Parathyroid adenoma (tissue), 2 donors: ENCODE results near the gene TMEM120B.

Experiments used
- H2AFZ ChIP-seq: fragments of 300-600 bp; sonication (generic); one replicate; pipeline ENCODE4 v1.7.0; 2017; ENCODE audit warnings: antibody characterized with exemption, mild to moderate bottlenecking
- H3K27ac ChIP-seq: fragments of 300-600 bp; sonication (generic); one replicate; pipeline ENCODE4 v1.7.0; 2017
- H3K27me3 ChIP-seq: fragments of 300-600 bp; sonication (generic); one replicate; pipeline ENCODE4 v1.7.0; 2017; ENCODE audit warnings: low read length; ENCODE audit not compliant: control insufficient read depth, insufficient read depth
- H3K36me3 ChIP-seq: fragments of 300-600 bp; sonication (generic); one replicate; pipeline ENCODE4 v1.7.0; 2017; ENCODE audit warnings: low read length; ENCODE audit not compliant: control insufficient read depth, insufficient read depth
- H3K4me1 ChIP-seq: fragments of 300-600 bp; sonication (generic); one replicate; pipeline ENCODE4 v1.7.0; 2017; ENCODE audit warnings: control low read depth
- H3K4me2 ChIP-seq: fragments of 300-600 bp; sonication (generic); one replicate; pipeline ENCODE4 v1.7.0; 2017; ENCODE audit warnings: low read length
- H3K4me3 ChIP-seq: fragments of 300-600 bp; sonication (generic); one replicate; pipeline ENCODE4 v1.7.0; 2017; ENCODE audit warnings: low read depth, low read length
- H3K79me2 ChIP-seq: fragments of 300-600 bp; sonication (generic); one replicate; pipeline ENCODE4 v1.7.0; 2017; ENCODE audit warnings: control low read depth
- H3K9ac ChIP-seq: fragments of 300-600 bp; sonication (generic); one replicate; pipeline ENCODE4 v1.7.0; 2017; ENCODE audit warnings: mild to moderate bottlenecking
- H3K9me3 ChIP-seq: fragments of 300-600 bp; sonication (generic); one replicate; pipeline ENCODE4 v1.7.0; 2017; ENCODE audit warnings: low read length; ENCODE audit not compliant: control insufficient read depth
- TF ChIP-seq, protein P1 (sequence below): fragments of 300-600 bp; sonication (generic); IDR thresholded peaks from one replicate; pipeline ENCODE4 v1.7.0; 2017; ENCODE audit warnings: antibody characterized with exemption, mild to moderate bottlenecking
- donor health status: primary hyperparathyroidism.

TMEM120B gene

DNA sequence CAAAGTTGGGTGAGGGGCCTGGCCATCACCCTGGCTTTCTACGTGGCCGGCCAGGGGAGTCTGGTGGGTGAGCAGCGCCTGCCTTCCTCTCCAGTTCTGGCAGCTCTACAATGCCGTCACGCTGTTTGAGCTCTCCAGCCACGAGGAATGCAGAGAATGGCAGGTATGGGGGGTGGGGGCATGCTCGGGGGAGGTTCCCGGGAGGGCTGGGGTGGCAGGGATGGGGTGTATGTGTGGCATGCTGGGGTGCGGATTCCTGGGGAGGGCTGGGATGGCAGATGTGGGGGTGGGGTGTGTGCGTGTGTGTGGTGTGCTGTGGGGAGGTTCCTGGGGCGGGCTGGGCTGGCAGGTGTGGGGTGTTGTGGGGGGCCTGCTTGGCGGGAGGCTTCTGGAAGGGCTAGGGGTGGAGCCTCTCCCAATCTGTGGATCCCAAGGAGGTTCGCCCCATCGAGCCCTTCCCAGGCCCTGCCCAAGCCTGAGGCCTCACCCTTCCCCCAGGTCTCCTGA, 62.5 kb downstream of the TMEM120B start:
- no peaks in the 10 kb centered on the region for H3K9me3 ChIP-seq
- H3K9ac ChIP-seq: no peak overlapping the region
- no peaks in the 10 kb centered on the region for H3K36me3 ChIP-seq
- no peak overlapping the region for H3K4me3 ChIP-seq
- no peaks in the 10 kb centered on the region for H3K27me3 ChIP-seq
- no peak overlapping the region for H3K27ac ChIP-seq
- TF ChIP-seq, protein P1, sequence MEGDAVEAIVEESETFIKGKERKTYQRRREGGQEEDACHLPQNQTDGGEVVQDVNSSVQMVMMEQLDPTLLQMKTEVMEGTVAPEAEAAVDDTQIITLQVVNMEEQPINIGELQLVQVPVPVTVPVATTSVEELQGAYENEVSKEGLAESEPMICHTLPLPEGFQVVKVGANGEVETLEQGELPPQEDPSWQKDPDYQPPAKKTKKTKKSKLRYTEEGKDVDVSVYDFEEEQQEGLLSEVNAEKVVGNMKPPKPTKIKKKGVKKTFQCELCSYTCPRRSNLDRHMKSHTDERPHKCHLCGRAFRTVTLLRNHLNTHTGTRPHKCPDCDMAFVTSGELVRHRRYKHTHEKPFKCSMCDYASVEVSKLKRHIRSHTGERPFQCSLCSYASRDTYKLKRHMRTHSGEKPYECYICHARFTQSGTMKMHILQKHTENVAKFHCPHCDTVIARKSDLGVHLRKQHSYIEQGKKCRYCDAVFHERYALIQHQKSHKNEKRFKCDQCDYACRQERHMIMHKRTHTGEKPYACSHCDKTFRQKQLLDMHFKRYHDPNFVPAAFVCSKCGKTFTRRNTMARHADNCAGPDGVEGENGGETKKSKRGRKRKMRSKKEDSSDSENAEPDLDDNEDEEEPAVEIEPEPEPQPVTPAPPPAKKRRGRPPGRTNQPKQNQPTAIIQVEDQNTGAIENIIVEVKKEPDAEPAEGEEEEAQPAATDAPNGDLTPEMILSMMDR: no peak
- H3K79me2 ChIP-seq: no peaks in the 10 kb centered on the region
- peaks cover 7% of the 10 kb centered on the region for H3K4me1 ChIP-seq
- H3K4me2 ChIP-seq: no peak overlapping the region
- no peak overlapping the region for H2AFZ ChIP-seq

DNA sequence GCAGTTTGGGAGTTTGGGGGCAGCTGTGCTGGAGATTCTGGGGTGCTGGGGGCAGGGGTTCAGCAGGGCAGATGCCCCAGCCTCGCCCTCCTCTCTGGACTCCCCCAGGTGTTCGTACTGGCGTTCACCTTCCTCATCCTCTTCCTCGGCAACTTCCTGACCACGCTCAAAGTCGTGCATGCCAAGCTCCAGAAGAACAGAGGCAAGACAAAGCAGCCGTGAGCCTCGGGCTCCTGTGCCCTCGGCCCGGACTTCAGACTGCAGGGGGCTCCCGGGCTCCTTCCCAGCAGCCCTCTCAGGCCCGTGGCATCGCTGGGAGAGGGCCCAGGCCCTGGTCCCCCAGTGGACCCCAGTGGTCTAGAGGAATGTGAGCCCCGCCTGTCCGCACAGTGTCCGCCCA, 62.9 kb downstream of the TMEM120B start:
- H3K27me3 ChIP-seq: no peaks in the 10 kb centered on the region
- H3K27ac ChIP-seq: no peak overlapping the region
- H3K4me1 ChIP-seq: peaks cover 7% of the 10 kb centered on the region
- no peak overlapping the region for H3K4me3 ChIP-seq
- H3K79me2 ChIP-seq: no peaks in the 10 kb centered on the region
- no peaks in the 10 kb centered on the region for H3K36me3 ChIP-seq
- H3K9ac ChIP-seq: no peak overlapping the region
- TF ChIP-seq, protein P1: no peak
- H3K9me3 ChIP-seq: no peaks in the 10 kb centered on the region
- H2AFZ ChIP-seq: no peak overlapping the region
- H3K4me2 ChIP-seq: no peak overlapping the region

DNA sequence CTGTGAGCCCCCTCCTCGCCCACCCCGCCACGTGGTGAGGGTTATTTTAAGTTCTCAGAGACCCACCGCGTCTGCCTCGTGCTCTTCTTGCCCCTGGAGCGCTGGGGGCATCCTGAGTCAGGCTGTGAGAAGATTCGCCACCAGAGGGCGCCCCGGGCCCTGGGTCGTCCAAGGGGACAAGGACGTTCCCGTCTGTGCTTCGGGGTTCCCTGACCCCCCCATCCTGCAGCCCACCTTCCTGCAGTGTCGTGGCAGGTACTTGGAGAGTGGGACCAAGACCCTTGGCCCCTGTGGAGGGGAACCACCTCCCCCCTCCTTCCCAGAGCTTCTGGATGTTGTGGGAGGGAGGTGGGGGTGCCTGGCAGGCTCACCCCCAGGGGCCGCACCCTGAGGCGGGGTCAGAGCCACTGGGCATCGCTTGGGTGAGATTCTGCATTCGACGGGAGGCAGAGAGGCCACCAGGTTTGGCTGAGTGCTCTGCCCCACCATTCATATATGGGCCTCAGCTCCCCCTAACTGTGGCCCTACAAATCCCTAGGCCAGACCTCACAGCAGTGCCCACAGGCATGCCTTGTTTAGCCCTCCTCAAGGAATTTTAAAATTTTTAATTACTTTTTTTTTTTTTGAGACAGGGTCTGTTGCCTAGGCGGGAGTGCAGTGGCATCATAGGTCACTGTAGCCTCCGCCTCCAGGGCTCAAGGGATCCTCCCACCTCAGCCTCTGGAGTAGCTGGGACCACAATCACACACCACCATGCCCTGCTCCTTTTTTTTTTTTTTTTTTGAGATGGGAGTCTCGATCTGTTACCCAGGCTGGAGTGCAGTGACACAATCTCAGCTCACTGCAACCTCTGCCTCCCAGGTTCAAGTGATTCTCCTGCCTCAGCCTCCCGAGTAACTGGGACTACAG, 63.9 kb downstream of the TMEM120B start:
- Histone ChIP-seq H3K9me3 (no peaks in the 10 kb centered on the region), H3K4me2 (no peak overlapping the region), H3K9ac (no peak overlapping the region), H3K4me3 (no peak overlapping the region), H3K27me3 (no peaks in the 10 kb centered on the region), H3K79me2 (no peaks in the 10 kb centered on the region), H3K36me3 (no peaks in the 10 kb centered on the region), H3K4me1 (peaks cover 7% of the 10 kb centered on the region), H3K27ac (no peak overlapping the region), H2AFZ (peak overlapping the region; percentile 58)
- TF ChIP-seq, protein P1: peak; percentile 88

DNA sequence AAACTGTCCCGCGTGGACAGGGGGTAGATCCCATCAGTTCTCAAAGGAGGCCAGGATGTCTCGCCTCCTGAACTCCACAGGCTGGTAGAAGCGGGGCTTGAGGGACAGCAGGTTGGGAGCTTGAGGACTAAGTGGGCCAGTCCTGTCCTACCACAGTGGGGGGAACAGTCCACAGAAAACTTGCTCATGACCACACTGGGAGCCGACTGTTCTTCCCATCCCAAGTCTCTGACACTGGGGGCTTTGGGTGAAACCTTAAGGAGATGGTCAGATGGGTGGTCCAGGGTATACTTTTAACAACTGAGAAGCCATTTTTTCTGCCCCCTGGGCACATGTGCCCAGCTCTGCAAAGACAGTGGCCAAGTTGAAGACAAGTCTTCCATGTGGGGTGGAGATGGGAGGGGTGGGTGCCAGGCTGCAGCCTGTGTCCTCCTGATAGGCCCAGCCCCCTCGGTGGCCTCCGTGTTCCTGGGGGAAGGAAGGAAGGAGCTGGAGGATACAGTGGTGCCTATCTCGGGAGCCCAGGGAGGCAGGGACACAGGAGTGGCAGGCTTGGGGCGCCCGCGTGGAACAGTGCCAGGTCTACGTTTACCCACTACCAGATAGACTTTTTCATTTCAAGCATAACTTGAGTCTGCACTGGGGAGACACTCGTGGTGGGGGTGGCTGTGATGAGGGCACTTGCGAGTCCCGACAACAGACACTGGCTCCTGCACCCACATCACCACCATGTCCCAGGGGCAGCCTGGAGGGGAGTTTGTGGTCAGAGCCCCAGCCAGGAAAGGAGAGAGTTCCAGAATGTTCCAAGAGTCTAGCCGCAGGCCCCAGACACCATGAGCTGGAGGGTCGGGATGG, 66.2 kb downstream of the TMEM120B start:
- no peak overlapping the region for H3K9ac ChIP-seq
- TF ChIP-seq, protein P1: no peak
- H3K27ac ChIP-seq: no peak overlapping the region
- H3K79me2 ChIP-seq: no peaks in the 10 kb centered on the region
- no peak overlapping the region for H3K4me3 ChIP-seq
- no peaks in the 10 kb centered on the region for H3K36me3 ChIP-seq
- peaks cover 7% of the 10 kb centered on the region for H3K4me1 ChIP-seq
- no peak overlapping the region for H3K4me2 ChIP-seq
- H2AFZ ChIP-seq: no peak overlapping the region
- H3K9me3 ChIP-seq: no peaks in the 10 kb centered on the region
- H3K27me3 ChIP-seq: no peaks in the 10 kb centered on the region
